Right atrium auricular region (tissue), 2 donors: ENCODE measurements around the gene CHPT1. TPM values are rescaled to one million over a fixed set of nuclear protein-coding genes. Genes with fewer than 3 reads are reported as not detected.
A peak's percentile ranks its signal among the peaks of the same experiment; 100 is the strongest.

Source experiments
- DNase-seq: peaks from one replicate; pipeline ENCODE4 v3.0.0-alpha.2; 2019; ENCODE audit warnings: low spot score
- H3K27ac ChIP-seq, 2 donors: fragments of 200-600 bp; sonication (generic); 1 replicate in 1 of 2; 2 replicates in 1 of 2; pipeline ENCODE4 v1.5.1; 2016 to 2019
- H3K27me3 ChIP-seq, 2 donors: fragments of 200-600 bp; sonication (generic); one replicate each; pipeline versions ENCODE4 v1.5.1 to v1.6.0; 2017 to 2019
- H3K36me3 ChIP-seq: fragments of 200-600 bp; sonication (generic); one replicate; pipeline ENCODE4 v1.5.1; 2016
- H3K4me1 ChIP-seq, 2 donors: fragments of 200-600 bp; sonication (generic); one replicate each; pipeline versions ENCODE4 v1.5.1 to v1.6.0; 2017 to 2019
- H3K4me3 ChIP-seq, 2 donors: fragments of 200-600 bp; sonication (generic); 1 replicate in 1 of 2; 2 replicates in 1 of 2; pipeline ENCODE4 v1.5.1; 2017 to 2019; ENCODE audit warnings: mild to moderate bottlenecking in 1 of 2, moderate library complexity in 1 of 2
- H3K9me3 ChIP-seq, 2 donors: fragments of 200-600 bp; sonication (generic); one replicate each; pipeline ENCODE4 v1.5.1; 2019
- total RNA-seq, 2 donors: library from RNA; depleted of rRNA; stranded (reverse); fragments of >200 nt; gene quantifications; one replicate each; pipeline ENCODE4 v1.1.0, GENCODE V29; 2016
- TF ChIP-seq, protein P1 (sequence below), 2 donors: fragments of 200-600 bp; sonication (generic); IDR thresholded peaks; one replicate each; pipeline ENCODE4 v1.5.1; 2019; ENCODE audit warnings: antibody characterized with exemption in 2 of 2

Gene CHPT1
- total RNA-seq = 100 to 1,000 TPM in 1 of 2 donors, 10 to 100 TPM in 1; 97.9 to 137 TPM

DNA sequence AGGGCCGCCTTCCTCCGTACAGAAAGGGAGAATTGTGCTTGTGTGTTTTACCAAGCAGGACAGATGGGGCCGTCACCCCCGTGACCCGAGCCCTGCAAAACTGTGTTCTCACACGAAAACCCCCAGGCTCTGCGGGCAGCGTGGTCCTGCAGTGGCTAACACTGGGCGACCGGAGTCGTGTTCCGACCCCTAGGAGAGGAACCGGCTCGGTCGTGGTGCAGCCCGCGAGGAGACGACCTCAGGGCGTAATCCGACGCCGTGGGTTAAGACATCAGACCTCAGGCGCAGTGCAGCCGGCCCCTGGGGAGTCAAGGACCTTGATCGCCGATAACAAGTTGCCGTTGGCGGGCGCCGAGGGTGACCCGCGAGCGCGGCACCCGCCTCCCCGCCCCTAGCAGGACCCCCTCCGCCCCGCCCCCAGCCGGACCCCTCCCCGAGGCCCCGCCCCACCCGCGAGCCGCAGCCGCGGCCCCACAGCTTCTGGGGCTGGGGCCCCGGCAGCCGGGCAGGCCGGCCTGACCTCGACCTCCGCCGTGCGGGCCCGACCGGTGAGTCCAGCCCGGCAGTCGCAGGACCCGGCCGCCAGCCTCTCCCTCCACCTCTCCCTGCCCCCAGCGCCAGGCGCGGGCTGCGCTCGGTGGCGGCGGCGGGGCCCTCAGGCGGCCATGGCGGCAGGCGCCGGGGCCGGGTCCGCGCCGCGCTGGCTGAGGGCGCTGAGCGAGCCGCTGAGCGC is at the start of gene CHPT1:
Gene CHPT1 (plus strand): TSS at position 444 of the 733 bp plus-strand sequence. CDS start 222 bp downstream, at position 666.
- H3K27me3 ChIP-seq = no peaks in the 10 kb centered on the region

DNA sequence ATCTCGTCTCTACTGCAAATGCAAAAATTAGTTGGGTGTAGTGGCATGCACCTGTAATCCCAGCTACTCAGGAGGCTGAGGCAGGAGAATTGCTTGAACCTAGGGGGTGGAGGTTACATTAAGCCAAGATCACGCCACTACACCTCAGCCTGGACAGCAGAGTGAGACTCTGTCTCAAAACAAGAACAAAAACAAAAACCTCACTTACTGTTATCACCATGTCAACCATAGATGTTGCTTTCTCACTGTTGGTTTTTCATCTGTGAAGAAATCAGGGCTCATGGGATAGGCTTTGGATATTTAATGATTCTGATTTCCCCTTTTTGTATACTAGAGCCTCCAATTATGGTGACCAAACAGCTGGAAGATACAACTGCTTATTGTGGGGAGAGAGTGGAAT is 49.7 kb upstream of the CHPT1 start:
- H3K4me1 ChIP-seq = no peaks in the 10 kb centered on the region
- no peak overlapping the region for H3K27ac ChIP-seq
- H3K9me3 ChIP-seq = no peaks in the 10 kb centered on the region
- TF ChIP-seq, protein P1, sequence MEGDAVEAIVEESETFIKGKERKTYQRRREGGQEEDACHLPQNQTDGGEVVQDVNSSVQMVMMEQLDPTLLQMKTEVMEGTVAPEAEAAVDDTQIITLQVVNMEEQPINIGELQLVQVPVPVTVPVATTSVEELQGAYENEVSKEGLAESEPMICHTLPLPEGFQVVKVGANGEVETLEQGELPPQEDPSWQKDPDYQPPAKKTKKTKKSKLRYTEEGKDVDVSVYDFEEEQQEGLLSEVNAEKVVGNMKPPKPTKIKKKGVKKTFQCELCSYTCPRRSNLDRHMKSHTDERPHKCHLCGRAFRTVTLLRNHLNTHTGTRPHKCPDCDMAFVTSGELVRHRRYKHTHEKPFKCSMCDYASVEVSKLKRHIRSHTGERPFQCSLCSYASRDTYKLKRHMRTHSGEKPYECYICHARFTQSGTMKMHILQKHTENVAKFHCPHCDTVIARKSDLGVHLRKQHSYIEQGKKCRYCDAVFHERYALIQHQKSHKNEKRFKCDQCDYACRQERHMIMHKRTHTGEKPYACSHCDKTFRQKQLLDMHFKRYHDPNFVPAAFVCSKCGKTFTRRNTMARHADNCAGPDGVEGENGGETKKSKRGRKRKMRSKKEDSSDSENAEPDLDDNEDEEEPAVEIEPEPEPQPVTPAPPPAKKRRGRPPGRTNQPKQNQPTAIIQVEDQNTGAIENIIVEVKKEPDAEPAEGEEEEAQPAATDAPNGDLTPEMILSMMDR (IDR thresholded peaks at IDR 0.05) = no peak
- no peak for DNase-seq
- H3K36me3 ChIP-seq = no peaks in the 10 kb centered on the region
- no peak overlapping the region for H3K4me3 ChIP-seq
- H3K27me3 ChIP-seq = no peaks in the 10 kb centered on the region

More for the DNA sequence above, at the start of gene CHPT1:
- Histone ChIP-seq H3K4me1 (peaks cover 0 to 27% of the 10 kb centered on the region in 2 donors), H3K4me3 (peak within 1 kb of the TSS; percentile 69 to 76), H3K27ac (peak within 1 kb of the TSS; percentile 92 to 94), H3K36me3 (no peaks in the 10 kb centered on the region), H3K9me3 (peaks cover 0 to 4% of the 10 kb centered on the region in 2 donors)
- TF ChIP-seq, protein P1 (IDR thresholded peaks at IDR 0.05) = peak in 1 of 2 donors; percentile 12
- peak; percentile 69 for DNase-seq

DNA sequence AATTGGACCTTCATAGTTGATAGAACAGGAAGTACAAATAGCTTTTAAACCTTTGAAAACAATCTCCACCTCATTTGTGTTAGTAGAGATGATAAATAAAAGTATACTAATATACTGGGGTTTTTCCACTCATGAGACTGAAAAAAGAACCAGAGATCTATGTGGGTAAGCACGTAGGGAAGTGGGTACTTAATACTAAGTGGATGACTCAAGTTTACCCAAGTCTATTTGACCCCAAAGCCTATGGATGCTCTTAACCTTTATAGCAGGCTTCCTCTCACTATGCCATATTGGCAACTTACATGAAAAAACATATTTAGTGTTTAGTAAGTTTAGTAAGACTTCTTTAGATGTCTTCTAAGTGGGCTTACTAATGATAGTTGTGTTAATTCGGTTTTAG is 49.2 kb upstream of the CHPT1 start:
- TF ChIP-seq, protein P1 (IDR thresholded peaks at IDR 0.05) = no peak
- H3K27ac ChIP-seq = no peak overlapping the region

DNA sequence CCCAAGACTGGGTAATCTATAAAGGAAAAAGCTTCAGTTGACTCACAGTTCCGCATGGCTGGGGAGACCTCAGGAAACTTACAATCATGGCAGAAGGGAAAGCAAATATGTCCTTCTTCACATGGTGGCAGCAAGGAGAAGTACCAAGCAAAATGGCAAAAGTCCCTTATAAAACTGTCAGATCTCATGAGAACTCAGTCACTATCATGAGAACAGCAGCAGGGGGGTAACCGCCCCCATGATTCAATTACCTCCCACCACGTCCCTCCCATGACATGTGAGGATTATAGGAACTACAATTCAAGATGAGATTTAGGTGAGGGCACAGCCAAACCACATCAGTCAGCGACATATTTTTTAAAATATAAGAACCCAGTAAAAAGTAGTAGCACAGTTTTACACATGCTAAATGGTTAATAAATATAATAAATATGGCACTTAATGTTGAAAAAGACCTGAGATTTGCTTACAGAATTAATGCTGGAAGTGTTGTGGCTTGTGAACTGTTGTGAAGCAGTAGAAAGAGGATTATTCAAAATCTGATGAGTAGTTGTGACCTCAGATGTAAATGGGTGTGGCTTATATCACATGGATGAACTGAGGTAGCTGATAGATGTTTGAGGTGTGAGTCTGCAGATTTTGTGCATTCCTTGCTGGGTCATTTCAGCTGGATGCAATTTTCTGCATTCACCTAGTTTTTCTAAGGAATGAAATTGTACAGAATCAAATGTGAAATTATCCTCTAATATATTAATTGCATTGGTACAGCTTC is 46.9 kb upstream of the CHPT1 start:
- no peak overlapping the region for H3K27ac ChIP-seq
- no peak for DNase-seq

More for the DNA sequence above, 49.2 kb upstream of the CHPT1 start:
- Histone ChIP-seq H3K27me3 (no peaks in the 10 kb centered on the region), H3K36me3 (no peaks in the 10 kb centered on the region), H3K4me3 (no peak overlapping the region), H3K9me3 (no peaks in the 10 kb centered on the region), H3K4me1 (no peaks in the 10 kb centered on the region)
- DNase-seq = no peak

DNA sequence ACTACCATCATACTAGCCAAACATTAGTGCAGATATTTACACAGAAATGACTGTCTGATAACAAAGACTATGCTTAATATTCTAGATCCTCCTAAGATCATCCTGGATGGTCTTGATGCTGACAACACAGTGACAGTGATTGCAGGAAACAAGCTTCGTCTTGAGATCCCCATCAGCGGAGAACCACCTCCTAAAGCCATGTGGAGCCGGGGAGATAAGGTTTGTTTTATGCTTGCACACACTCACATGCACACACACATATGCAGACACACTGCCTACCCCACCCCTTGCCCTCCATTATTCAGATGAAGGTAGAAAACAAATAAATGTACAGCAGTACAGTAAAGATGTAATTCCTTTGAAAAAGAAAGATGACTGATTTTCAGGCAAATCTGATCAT is 44.4 kb upstream of the CHPT1 start:
- H3K9me3 ChIP-seq = no peaks in the 10 kb centered on the region
- DNase-seq = no peak
- H3K4me3 ChIP-seq = no peak overlapping the region
- TF ChIP-seq, protein P1 (IDR thresholded peaks at IDR 0.05) = no peak
- no peak overlapping the region for H3K27ac ChIP-seq
- H3K27me3 ChIP-seq = no peaks in the 10 kb centered on the region
- no peaks in the 10 kb centered on the region for H3K36me3 ChIP-seq
- no peaks in the 10 kb centered on the region for H3K4me1 ChIP-seq

More for the DNA sequence above, 46.9 kb upstream of the CHPT1 start:
- H3K9me3 ChIP-seq = no peaks in the 10 kb centered on the region
- no peaks in the 10 kb centered on the region for H3K4me1 ChIP-seq
- H3K36me3 ChIP-seq = no peaks in the 10 kb centered on the region
- H3K4me3 ChIP-seq = no peak overlapping the region
- H3K27me3 ChIP-seq = no peaks in the 10 kb centered on the region
- TF ChIP-seq, protein P1 (IDR thresholded peaks at IDR 0.05) = no peak
